Measurements from ENCODE around the gene EBNA1BP2. TPM values are rescaled to one million over a fixed set of nuclear protein-coding genes. Genes with fewer than 3 reads are reported as not detected.

The EBNA1BP2 gene
- total and polyA plus RNA-seq, 2 donors (not counting 1 experiment from before 2014, with no cell fraction given) = 10.1 to 27.4 TPM

GRCh38 chr1:43197343-43198127 lies 25.4 kb upstream of the EBNA1BP2 start:
- no peak overlapping the region for H3K27ac ChIP-seq (ENCODE audit: low read length in 2 of 2)
- H4K20me1 ChIP-seq (ENCODE audit: control insufficient read depth, insufficient read depth, low read length, poor library complexity, severe bottlenecking) = no peaks in the 10 kb centered on the region
- no peak overlapping the region for H3K4me2 ChIP-seq (replicated peaks; ENCODE audit: low read depth, low read length, poor library complexity, severe bottlenecking)
- DNase-seq (no peak), ATAC-seq (ENCODE audit: low read depth) (no peak)
- no peaks in the 10 kb centered on the region for H3K4me1 ChIP-seq (ENCODE audit: control insufficient read depth in 2 of 2, insufficient read depth in 2 of 2, low read length in 2 of 2)
- Mint-ChIP-seq H3K9me3 (ENCODE audit: insufficient read depth) (no peaks in the 10 kb centered on the region), H3K27me3 (peaks cover 17% of the 10 kb centered on the region), H3K27ac (no peak overlapping the region), H3K4me3 (no peak overlapping the region), H3K4me1 (no peaks in the 10 kb centered on the region)
- H3K36me3 ChIP-seq (replicated peaks in 1 of 2; ENCODE audit: control extremely low read depth in 1 of 2, control insufficient read depth in 1 of 2, extremely low read depth in 1 of 2, insufficient read depth in 2 of 2, low read length in 1 of 2) = no peaks in the 10 kb centered on the region
- H3K9ac ChIP-seq (ENCODE audit: low read length) = no peak overlapping the region
- intact Hi-C loops (cut with micrococcal nuclease) = no loop called here
- H3K79me2 ChIP-seq (ENCODE audit: control insufficient read depth, insufficient read depth, low read length) = no peaks in the 10 kb centered on the region
- POLR2A ChIA-PET = interaction anchor here (0.6 kb wide), 1 partner anchor 600 kb away, joined by 4 read pairs; no protein-coding TSS in a partner anchor
- TF ChIP-seq, protein P1, sequence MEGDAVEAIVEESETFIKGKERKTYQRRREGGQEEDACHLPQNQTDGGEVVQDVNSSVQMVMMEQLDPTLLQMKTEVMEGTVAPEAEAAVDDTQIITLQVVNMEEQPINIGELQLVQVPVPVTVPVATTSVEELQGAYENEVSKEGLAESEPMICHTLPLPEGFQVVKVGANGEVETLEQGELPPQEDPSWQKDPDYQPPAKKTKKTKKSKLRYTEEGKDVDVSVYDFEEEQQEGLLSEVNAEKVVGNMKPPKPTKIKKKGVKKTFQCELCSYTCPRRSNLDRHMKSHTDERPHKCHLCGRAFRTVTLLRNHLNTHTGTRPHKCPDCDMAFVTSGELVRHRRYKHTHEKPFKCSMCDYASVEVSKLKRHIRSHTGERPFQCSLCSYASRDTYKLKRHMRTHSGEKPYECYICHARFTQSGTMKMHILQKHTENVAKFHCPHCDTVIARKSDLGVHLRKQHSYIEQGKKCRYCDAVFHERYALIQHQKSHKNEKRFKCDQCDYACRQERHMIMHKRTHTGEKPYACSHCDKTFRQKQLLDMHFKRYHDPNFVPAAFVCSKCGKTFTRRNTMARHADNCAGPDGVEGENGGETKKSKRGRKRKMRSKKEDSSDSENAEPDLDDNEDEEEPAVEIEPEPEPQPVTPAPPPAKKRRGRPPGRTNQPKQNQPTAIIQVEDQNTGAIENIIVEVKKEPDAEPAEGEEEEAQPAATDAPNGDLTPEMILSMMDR (IDR thresholded peaks at IDR 0.05) = no peak
- TF ChIP-seq EZH2 (IDR thresholded peaks at IDR 0.05; ENCODE audit: borderline replicate concordance, insufficient read depth, low read depth, low read length, poor library complexity, severe bottlenecking) = no peak
- H3K4me3 ChIP-seq (ENCODE audit: control extremely low read depth in 1 of 5, extremely low read depth in 1 of 5, insufficient read depth in 1 of 5, low read depth in 2 of 5, low read length in 4 of 5) = no peak overlapping the region
- H2AFZ ChIP-seq (ENCODE audit: insufficient read depth, low read depth, low read length, poor library complexity, severe bottlenecking) = no peak overlapping the region
- H3K9me3 ChIP-seq (ENCODE audit: control extremely low read depth in 1 of 3, control insufficient read depth in 2 of 3, insufficient read depth in 1 of 3, low read length in 2 of 3) = peaks cover 4 to 9% (median 4%) of the 10 kb centered on the region in 3 donors
- CTCF ChIA-PET = interaction anchor here (1.3 to 1.5 kb wide), 3 partner anchors 24 to 217 kb away, joined by 3 to 7 read pairs (median 3); no protein-coding TSS in a partner anchor
- H3K27me3 ChIP-seq (replicated peaks in 1 of 4; ENCODE audit: control extremely low read depth in 1 of 4, control insufficient read depth in 3 of 4, insufficient read depth in 4 of 4, low read length in 3 of 4) = no peaks in the 10 kb centered on the region
- WGBS (ENCODE audit: insufficient coverage) = no CpG with 5 or more reads among the region's 7 CpGs

DNA sequence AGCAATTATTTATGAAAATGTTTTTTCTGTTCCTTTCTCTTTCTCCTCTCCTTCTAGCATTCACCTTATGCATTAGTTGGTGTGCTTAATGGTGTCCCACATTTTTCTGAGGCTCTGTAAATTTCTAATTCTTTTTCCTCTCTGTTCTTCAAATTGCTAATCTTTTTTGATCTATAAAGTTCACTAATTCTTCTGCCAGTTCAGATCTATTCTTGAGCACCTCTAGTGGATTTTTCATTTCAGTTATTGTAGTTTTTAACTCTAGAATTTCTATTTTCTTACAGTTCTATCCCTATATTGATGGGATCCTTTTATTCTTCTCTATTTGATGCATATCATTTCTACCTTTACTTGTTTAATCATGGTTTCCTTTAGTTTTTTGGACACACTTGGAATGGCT lies 22.4 kb upstream of the EBNA1BP2 start:
- intact Hi-C loops (cut with micrococcal nuclease) = no loop called here
- Mint-ChIP-seq H3K9me3 (ENCODE audit: insufficient read depth) (no peaks in the 10 kb centered on the region), H3K27ac (no peak overlapping the region), H3K4me3 (no peak overlapping the region), H3K27me3 (peaks cover 30% of the 10 kb centered on the region), H3K4me1 (no peaks in the 10 kb centered on the region)
- Histone ChIP-seq H2AFZ (ENCODE audit: insufficient read depth, low read depth, low read length, poor library complexity, severe bottlenecking) (no peak overlapping the region), H3K27ac (ENCODE audit: low read length in 2 of 2) (no peak overlapping the region), H3K4me2 (replicated peaks; ENCODE audit: low read depth, low read length, poor library complexity, severe bottlenecking) (no peak overlapping the region), H3K4me3 (ENCODE audit: control extremely low read depth in 1 of 5, extremely low read depth in 1 of 5, insufficient read depth in 1 of 5, low read depth in 2 of 5, low read length in 4 of 5) (no peak overlapping the region), H3K27me3 (replicated peaks in 1 of 4; ENCODE audit: control extremely low read depth in 1 of 4, control insufficient read depth in 3 of 4, insufficient read depth in 4 of 4, low read length in 3 of 4) (no peaks in the 10 kb centered on the region), H3K9ac (ENCODE audit: low read length) (no peak overlapping the region), H4K20me1 (ENCODE audit: control insufficient read depth, insufficient read depth, low read length, poor library complexity, severe bottlenecking) (no peaks in the 10 kb centered on the region), H3K9me3 (ENCODE audit: control extremely low read depth in 1 of 3, control insufficient read depth in 2 of 3, insufficient read depth in 1 of 3, low read length in 2 of 3) (peaks cover 4 to 10% (median 8%) of the 10 kb centered on the region in 3 donors), H3K79me2 (ENCODE audit: control insufficient read depth, insufficient read depth, low read length) (no peaks in the 10 kb centered on the region), H3K4me1 (ENCODE audit: control insufficient read depth in 2 of 2, insufficient read depth in 2 of 2, low read length in 2 of 2) (no peaks in the 10 kb centered on the region), H3K36me3 (replicated peaks in 1 of 2; ENCODE audit: control extremely low read depth in 1 of 2, control insufficient read depth in 1 of 2, extremely low read depth in 1 of 2, insufficient read depth in 2 of 2, low read length in 1 of 2) (no peaks in the 10 kb centered on the region)
- CTCF ChIA-PET = interaction anchor here (1.2 to 1.6 kb wide), 2 partner anchors 11 to 33 kb away, joined by 4 to 6 read pairs; no protein-coding TSS in a partner anchor
- ATAC-seq (ENCODE audit: low read depth) = no peak
- DNase-seq = no peak
- POLR2A ChIA-PET = no interaction called here
- TF ChIP-seq EZH2 (IDR thresholded peaks at IDR 0.05; ENCODE audit: borderline replicate concordance, insufficient read depth, low read depth, low read length, poor library complexity, severe bottlenecking) = no peak
- TF ChIP-seq, protein P1 (IDR thresholded peaks at IDR 0.05) = no peak

Data from B cell (primary cell).